Psoas muscle (tissue), 8 donors: Measurements from ENCODE around the gene RFWD3. TPM values are rescaled to one million over a fixed set of nuclear protein-coding genes. Genes with fewer than 3 reads are reported as not detected.
A peak's percentile ranks its signal among the peaks of the same experiment; 100 is the strongest.

Source experiments
- ATAC-seq, 4 donors: fragments of 200-7000 bp; cut with Tn5 transposase; one replicate each; pipeline ENCODE4 v1.9.1; 2020; ENCODE audit warnings: moderate library complexity in 3 of 4, mild to moderate bottlenecking in 2 of 4
- DNase-seq, 2 donors: peaks; one replicate each; pipeline ENCODE4 v3.0.0-alpha.2; 2020
- H3K27ac ChIP-seq: fragments of 200-600 bp; one replicate; pipeline ENCODE4 v1.8.0; 2022
- H3K27me3 ChIP-seq, 3 donors: fragments of 200-600 bp in 1 of 3; one replicate each; pipeline versions ENCODE4 v1.6.1 to v1.8.0; 2013 to 2022; ENCODE audit warnings: low read length in 2 of 3, mild to moderate bottlenecking in 2 of 3, moderate library complexity in 1 of 3; ENCODE audit not compliant: insufficient read depth in 3 of 3
- H3K36me3 ChIP-seq, 2 donors: fragments of 200-600 bp in 1 of 2; one replicate each; pipeline versions ENCODE4 v1.6.1 to v1.8.0; 2013 to 2022; ENCODE audit warnings: low read depth in 1 of 2, mild to moderate bottlenecking in 1 of 2, moderate library complexity in 1 of 2; ENCODE audit not compliant: insufficient read depth in 1 of 2
- H3K4me1 ChIP-seq: fragments of 200-600 bp; one replicate; pipeline ENCODE4 v1.8.0; 2022
- H3K4me3 ChIP-seq: fragments of 200-600 bp; one replicate; pipeline ENCODE4 v1.8.0; 2022; ENCODE audit warnings: mild to moderate bottlenecking
- H3K9me3 ChIP-seq: fragments of 200-600 bp; one replicate; pipeline ENCODE4 v1.8.0; 2022
- CTCF ChIP-seq: fragments of 200-600 bp; IDR thresholded peaks from one replicate; pipeline ENCODE4 v1.8.0; 2022; ENCODE audit warnings: antibody characterized with exemption
- WGBS, 3 donors: extraction: QIAGEN DNeasy Blood & Tissue Kit; methylation state at CpG; one replicate each; pipeline versions ENCODE4 v1.1.6 to v1.1.7; 2013; 5-methylcytosine and 5-hydroxymethylcytosine counted together
- intact Hi-C, 2 donors: fragments of 100-400 bp; cut with DNase I; formaldehyde crosslinking; loops; one replicate each; pipeline versions ENCODE4 v1.11.0 to v1.14.2; 2022
- polyA plus RNA-seq, 3 donors: library from polyadenylated mRNA; stranded (reverse); fragments of 200-250 nt; gene quantifications; one replicate each; pipeline ENCODE4 v1.2.3, GENCODE V29; 2013
- total RNA-seq, 4 donors: library from RNA; stranded (reverse); fragmentation: NEBNext Ultra II Directional in 2 of 4; extraction: Animal tissue kit (Norgen Biotek cat#: 25700) in 2 of 4; gene quantifications; one replicate each; pipeline versions ENCODE4 v1.2.1 to v1.2.4, GENCODE V29; 2021 to 2023
- donor health status: healthy with polysubstance abuse.
- donor health status: DM: no; HTN: no; CAD: no; lungs with moderate emphysema.
- donor health status: Bipolar disorder and iron deficiency.
- donor health status: healthy.
- donor health status: DM: yes; HTN: yes; CAD: no.
- donor health status: DM: no; HTN: no; CAD: no.
- donor health status: DM: no; HTN: no; CAD: no.
- donor health status: DM: yes; HTN: yes; CAD: no.

The RFWD3 gene
- total and polyA plus RNA-seq, 7 donors = 2.6 to 8.2 (median 4.0) TPM

GRCh38 chr16:74622005-74622404 lies 44.7 kb downstream of the RFWD3 start:
- intact Hi-C loops = loop anchor here (5.0 kb wide), 3 partner anchors 120 to 140 kb away; no protein-coding TSS in a partner anchor

GRCh38 chr16:74617206-74617788 lies 49.4 kb downstream of the RFWD3 start:
- DNase-seq (no peak), ATAC-seq (no peak)
- no peaks in the 10 kb centered on the region for H3K27me3 ChIP-seq
- no peaks in the 10 kb centered on the region for H3K9me3 ChIP-seq
- H3K36me3 ChIP-seq = peaks cover 0 to 6% of the 10 kb centered on the region in 2 donors
- intact Hi-C loops = no loop called here
- H3K4me3 ChIP-seq = no peak overlapping the region
- H3K27ac ChIP-seq = no peak overlapping the region
- 74 to 92% (median 88%) methylated on average over 1 of the region's 1 CpG for WGBS, 3 donors
- no peak for TF ChIP-seq CTCF
- peaks cover 7% of the 10 kb centered on the region for H3K4me1 ChIP-seq

More at GRCh38 chr16:74622005-74622404, 44.7 kb downstream of the RFWD3 start:
- Histone ChIP-seq H3K27ac (no peak overlapping the region), H3K4me1 (no peaks in the 10 kb centered on the region), H3K27me3 (no peaks in the 10 kb centered on the region), H3K36me3 (peaks cover 4 to 49% of the 10 kb centered on the region in 2 donors), H3K9me3 (no peaks in the 10 kb centered on the region), H3K4me3 (no peak overlapping the region)
- ATAC-seq (no peak), DNase-seq (no peak)
- WGBS, 3 donors = 97 to 98% (median 97%) methylated on average over 4 of the region's 4 CpGs
- no peak for TF ChIP-seq CTCF

GRCh38 chr16:74611721-74612120 lies 55.0 kb downstream of the RFWD3 start:
- no peak for TF ChIP-seq CTCF
- Histone ChIP-seq H3K27ac (peak overlapping the region; percentile 38), H3K9me3 (no peaks in the 10 kb centered on the region), H3K4me1 (peaks cover 17% of the 10 kb centered on the region), H3K36me3 (no peaks in the 10 kb centered on the region), H3K4me3 (no peak overlapping the region), H3K27me3 (no peaks in the 10 kb centered on the region)
- WGBS, 3 donors = 25 to 50% (median 44%) methylated on average over 1 of the region's 1 CpG
- ATAC-seq (no peak), DNase-seq (no peak)
- intact Hi-C loops = no loop called here

GRCh38 chr16:74608944-74609343 lies 57.7 kb downstream of the RFWD3 start:
- 86 to 93% (median 92%) methylated on average over 6 of the region's 6 CpGs for WGBS, 3 donors
- Histone ChIP-seq H3K4me3 (no peak overlapping the region), H3K27ac (no peak overlapping the region), H3K4me1 (peaks cover 35% of the 10 kb centered on the region), H3K27me3 (no peaks in the 10 kb centered on the region), H3K36me3 (no peaks in the 10 kb centered on the region), H3K9me3 (no peaks in the 10 kb centered on the region)
- intact Hi-C loops = loop anchor here in 1 of 2 donors (5.0 to 10.0 kb wide), 2 partner anchors 56 to 312 kb away; partner anchors contain the start of genes PSMD7 and RFWD3
- no peak for ATAC-seq
- no peak for TF ChIP-seq CTCF
- DNase-seq = no peak

GRCh38 chr16:74608381-74608780 lies 58.3 kb downstream of the RFWD3 start:
- Histone ChIP-seq H3K9me3 (no peaks in the 10 kb centered on the region), H3K36me3 (no peaks in the 10 kb centered on the region), H3K27ac (peak overlapping the region; percentile 93), H3K27me3 (no peaks in the 10 kb centered on the region), H3K4me3 (no peak overlapping the region), H3K4me1 (peaks cover 41% of the 10 kb centered on the region)
- intact Hi-C loops = loop anchor here in 1 of 2 donors (5.0 to 10.0 kb wide), 2 partner anchors 56 to 311 kb away; partner anchors contain the start of genes PSMD7 and RFWD3
- WGBS, 3 donors = 74 to 88% (median 75%) methylated on average over 5 to 6 of the region's 6 CpGs
- no peak for TF ChIP-seq CTCF
- ATAC-seq = no peak
- DNase-seq = no peak
